ENCODE results near the gene CCDC81.

Gene CCDC81

DNA sequence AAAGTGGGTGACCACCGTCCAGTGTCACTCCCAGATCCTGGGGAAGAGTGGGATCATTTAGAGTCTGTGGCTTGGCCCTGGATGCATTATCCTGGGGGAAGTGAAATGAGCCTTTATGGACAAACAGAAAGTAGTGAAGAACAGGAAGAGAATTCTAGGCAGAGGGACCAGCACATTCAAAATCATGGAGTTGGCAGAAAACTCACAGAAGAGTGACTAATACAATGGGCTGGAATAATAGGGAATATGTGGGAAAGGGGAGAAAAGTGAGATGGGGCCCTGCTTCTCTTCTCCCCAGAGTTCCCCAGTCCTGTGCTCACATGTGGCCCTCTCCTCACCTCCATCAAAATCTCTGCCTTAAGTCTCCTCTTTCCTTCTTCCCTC lies 84.3 kb downstream of the CCDC81 start:
- no peak for TF ChIP-seq CTCF (IDR thresholded peaks at IDR 0.05; ENCODE audit: low read depth, low read length)

GRCh38 chr11:86459682-86460460 lies 85.2 kb downstream of the CCDC81 start:
- no peak for TF ChIP-seq CTCF (IDR thresholded peaks at IDR 0.05; ENCODE audit: low read depth, low read length)
- no peak overlapping the region for H3K4me3 ChIP-seq (ENCODE audit: low read depth, low read length)

More for the DNA sequence above, 84.3 kb downstream of the CCDC81 start:
- no peak overlapping the region for H3K4me3 ChIP-seq (ENCODE audit: low read depth, low read length)

DNA sequence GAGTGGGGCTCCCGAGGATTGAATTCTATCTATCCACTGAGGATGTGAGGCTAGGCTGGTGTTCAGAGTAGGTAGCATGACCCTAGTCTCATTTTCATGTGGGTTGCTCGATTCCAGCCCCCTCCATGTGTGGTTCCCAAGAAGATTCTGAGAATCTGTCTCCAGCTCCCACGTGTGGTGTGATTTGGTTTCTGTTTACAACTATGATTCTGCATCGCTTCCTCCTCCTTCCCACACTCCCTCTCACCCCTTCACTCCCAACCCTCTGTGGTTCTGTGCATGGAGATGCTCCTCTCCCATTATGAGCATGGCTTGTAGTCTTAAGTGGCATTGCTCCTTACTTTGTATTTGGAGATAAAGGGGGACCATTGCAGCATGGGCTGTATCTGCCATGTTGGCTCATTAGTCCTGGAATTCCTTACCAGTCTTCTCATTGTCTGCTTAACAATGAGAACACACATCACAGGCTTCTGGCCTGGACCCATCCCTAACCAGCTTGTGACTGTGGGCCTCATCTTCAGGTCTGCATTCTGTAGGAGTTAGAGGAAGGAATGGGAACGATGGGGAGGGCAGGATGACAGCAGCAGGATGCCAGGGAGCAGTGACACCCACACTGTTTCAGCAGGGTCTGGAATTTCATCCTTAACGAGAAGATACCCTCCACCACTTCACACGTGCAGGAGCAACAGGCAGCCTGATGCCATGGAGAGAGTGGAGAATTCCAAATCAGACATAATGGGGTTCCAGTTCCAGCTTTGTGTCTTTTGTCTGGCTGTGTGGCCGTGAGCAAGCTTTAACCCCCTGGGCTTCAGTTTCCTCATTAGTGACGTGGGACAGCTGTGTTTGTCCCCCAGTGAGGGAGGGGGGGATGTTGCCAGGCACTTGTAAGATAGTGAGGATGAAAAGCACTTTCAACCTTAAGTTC lies 86.0 kb downstream of the CCDC81 start:
- TF ChIP-seq CTCF (IDR thresholded peaks at IDR 0.05; ENCODE audit: low read depth, low read length), result no peak
- no peak overlapping the region for H3K4me3 ChIP-seq (ENCODE audit: low read depth, low read length)

- TF ChIP-seq CTCF (IDR thresholded peaks at IDR 0.05; ENCODE audit: low read depth, low read length), result no peak
- H3K4me3 ChIP-seq (ENCODE audit: low read depth, low read length), result no peak overlapping the region
These were observed 87.2 kb downstream of the CCDC81 start for GRCh38 chr11:86461892-86462291.

GRCh38 chr11:86463120-86463519 lies 88.4 kb downstream of the CCDC81 start:
- no peak for TF ChIP-seq CTCF (IDR thresholded peaks at IDR 0.05; ENCODE audit: low read depth, low read length)
- no peak overlapping the region for H3K4me3 ChIP-seq (ENCODE audit: low read depth, low read length)

GRCh38 chr11:86463955-86464354 lies 89.3 kb downstream of the CCDC81 start:
- no peak for TF ChIP-seq CTCF (IDR thresholded peaks at IDR 0.05; ENCODE audit: low read depth, low read length)
- H3K4me3 ChIP-seq (ENCODE audit: low read depth, low read length), result no peak overlapping the region

All from WI38 (cell line).